GM12891 (cell line): Measurements from ENCODE around the gene SLC4A4.

Source experiments
- POLR2A ChIP-seq: IDR thresholded peaks from 2 replicates; pipeline ENCODE4 v1.6.1; 2011; ENCODE audit warnings: low read depth, low read length, control low read depth
- POLR2AphosphoS5 ChIP-seq: IDR thresholded peaks from 2 replicates; pipeline ENCODE4 v1.6.1; 2011; ENCODE audit warnings: low read depth, low read length, control low read depth

- TF ChIP-seq POLR2AphosphoS5 (no peak), POLR2A (no peak)
These were observed 137.4 kb downstream of the SLC4A4 start for GRCh38 chr4:71476240-71476639.
